Spleen (tissue), 7 donors: ENCODE measurements around the gene DCST2.

ENCODE experiments used
- CTCF ChIP-seq, 11 experiments: fragments of 200-600 bp in 7 of 11; fragments of 450-650 bp in 4 of 11; sonication (generic) in 4 of 11; IDR thresholded peaks in 8 of 11; conservative IDR thresholded peaks in 3 of 11; 1 replicate in 7 of 11; 2 replicates in 4 of 11; pipeline versions ENCODE4 v1.4.0 to v1.8.0; 2016 to 2021; ENCODE audit warnings: antibody characterized with exemption in 11 of 11, inconsistent platforms in 4 of 11, mild to moderate bottlenecking in 1 of 11
- POLR2AphosphoS5 ChIP-seq, 3 donors: sonication (generic); formaldehyde crosslinking; IDR thresholded peaks; one replicate each; pipeline ENCODE4 v1.5.1; 2017; ENCODE audit warnings: antibody characterized with exemption in 3 of 3
- donor health status: DM: no; HTN: no; CAD: no; lungs with moderate emphysema.
- donor health status: DM: no; HTN: no; CAD: no.
- donor health status: DM: no; HTN: no; CAD: no.

DNA sequence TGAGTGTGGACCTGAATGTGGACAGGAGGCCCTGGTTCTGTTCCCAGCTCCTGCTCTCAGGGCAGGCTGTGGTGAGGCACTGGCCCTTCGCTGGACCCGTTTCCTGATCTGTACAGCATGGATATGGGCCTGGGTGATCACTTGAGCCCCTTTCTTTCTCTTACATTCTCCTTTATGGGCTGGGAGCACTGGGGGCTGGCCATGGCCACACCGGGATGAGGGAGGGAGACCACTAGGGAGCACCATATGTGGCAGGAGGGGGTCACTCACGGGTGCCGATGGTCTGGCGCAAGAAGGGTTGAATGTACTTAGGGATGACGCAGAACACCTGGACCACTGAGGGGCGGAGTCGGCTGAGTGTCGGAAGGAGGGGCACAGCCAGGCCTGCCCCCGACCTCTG, 2.7 kb downstream of the DCST2 start:
- no peak for TF ChIP-seq CTCF (IDR thresholded peaks at IDR 0.05 in 8 of 11, conservative IDR thresholded peaks at IDR 0.05 in 3 of 11)
- TF ChIP-seq POLR2AphosphoS5 (IDR thresholded peaks at IDR 0.05) = no peak
